HEK293T (cell line): ENCODE data around the gene TFEB.
A peak's percentile ranks its signal among the peaks of the same experiment; 100 is the strongest.

Experiments
- BHLHE40 ChIP-seq: fragments of 450-650 bp; IDR thresholded peaks from 2 replicates; pipeline ENCODE4 v1.6.1; 2016; ENCODE audit warnings: mild to moderate bottlenecking, moderate library complexity, borderline replicate concordance
- ELF4 ChIP-seq: fragments of 450-650 bp; IDR thresholded peaks from 2 replicates; pipeline ENCODE4 v1.6.1; 2017; ENCODE audit warnings: antibody characterized with exemption
- FOXA1 ChIP-seq: fragments of 450-650 bp; IDR thresholded peaks from 2 replicates; pipeline ENCODE4 v1.6.1; 2016; ENCODE audit warnings: mild to moderate bottlenecking
- FOXK2 ChIP-seq: fragments of 450-650 bp; IDR thresholded peaks from 2 replicates; pipeline ENCODE4 v1.6.1; 2016; ENCODE audit warnings: mild to moderate bottlenecking
- FOXM1 ChIP-seq: fragments of 450-650 bp; IDR thresholded peaks from 2 replicates; pipeline ENCODE4 v1.6.1; 2017; ENCODE audit warnings: mild to moderate bottlenecking, borderline replicate concordance
- HDGF ChIP-seq: fragments of 450-650 bp; IDR thresholded peaks from 2 replicates; pipeline ENCODE4 v1.6.1; 2017; ENCODE audit warnings: antibody characterized with exemption, borderline replicate concordance
- L3MBTL2 ChIP-seq: fragments of 450-650 bp; conservative IDR thresholded peaks from 2 replicates; pipeline ENCODE4 v1.6.1; 2016; ENCODE audit warnings: mild to moderate bottlenecking
- NFRKB ChIP-seq: fragments of 450-650 bp; IDR thresholded peaks from 2 replicates; pipeline ENCODE4 v1.6.1; 2016; ENCODE audit warnings: mild to moderate bottlenecking, moderate library complexity
- SP1 ChIP-seq: fragments of 450-650 bp; IDR thresholded peaks from 2 replicates; pipeline ENCODE4 v1.6.1; 2017
- SUZ12 ChIP-seq: fragments of 450-650 bp; IDR thresholded peaks from 2 replicates; pipeline ENCODE4 v1.6.1; 2016; ENCODE audit warnings: mild to moderate bottlenecking
- ZNF384 ChIP-seq: fragments of 450-650 bp; IDR thresholded peaks from 2 replicates; pipeline ENCODE4 v1.6.1; 2016
- TF ChIP-seq, protein P1 (sequence below): fragments of 450-650 bp; IDR thresholded peaks from 2 replicates; pipeline ENCODE4 v1.6.1; 2016

GRCh38 chr6:41784581-41785171 is 49.3 kb upstream of the TFEB start:
- TF ChIP-seq ZNF384 = no peak
- no peak for TF ChIP-seq FOXM1
- no peak for TF ChIP-seq SP1
- TF ChIP-seq, protein P1, sequence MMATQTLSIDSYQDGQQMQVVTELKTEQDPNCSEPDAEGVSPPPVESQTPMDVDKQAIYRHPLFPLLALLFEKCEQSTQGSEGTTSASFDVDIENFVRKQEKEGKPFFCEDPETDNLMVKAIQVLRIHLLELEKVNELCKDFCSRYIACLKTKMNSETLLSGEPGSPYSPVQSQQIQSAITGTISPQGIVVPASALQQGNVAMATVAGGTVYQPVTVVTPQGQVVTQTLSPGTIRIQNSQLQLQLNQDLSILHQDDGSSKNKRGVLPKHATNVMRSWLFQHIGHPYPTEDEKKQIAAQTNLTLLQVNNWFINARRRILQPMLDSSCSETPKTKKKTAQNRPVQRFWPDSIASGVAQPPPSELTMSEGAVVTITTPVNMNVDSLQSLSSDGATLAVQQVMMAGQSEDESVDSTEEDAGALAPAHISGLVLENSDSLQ = peak; percentile 74
- no peak for TF ChIP-seq BHLHE40
- TF ChIP-seq ELF4 = no peak
- no peak for TF ChIP-seq NFRKB
- TF ChIP-seq FOXA1 = no peak
- TF ChIP-seq L3MBTL2 = no peak
- TF ChIP-seq HDGF = no peak
- TF ChIP-seq SUZ12 = no peak
- no peak for TF ChIP-seq FOXK2
